ENCODE data around the gene HGF. TPM values are rescaled to one million over a fixed set of nuclear protein-coding genes. Genes with fewer than 3 reads are reported as not detected.
A peak's percentile ranks its signal among the peaks of the same experiment; 100 is the strongest.
"Not testable (repeated sequence)": the region's sequence is repeated elsewhere in the genome, so short reads cannot be mapped to it uniquely, and the experiment has no call there.

Gene HGF
- total RNA-seq (2014; rRNA removed; shearing (Covaris generic)), result not detected in 2 replicates

DNA sequence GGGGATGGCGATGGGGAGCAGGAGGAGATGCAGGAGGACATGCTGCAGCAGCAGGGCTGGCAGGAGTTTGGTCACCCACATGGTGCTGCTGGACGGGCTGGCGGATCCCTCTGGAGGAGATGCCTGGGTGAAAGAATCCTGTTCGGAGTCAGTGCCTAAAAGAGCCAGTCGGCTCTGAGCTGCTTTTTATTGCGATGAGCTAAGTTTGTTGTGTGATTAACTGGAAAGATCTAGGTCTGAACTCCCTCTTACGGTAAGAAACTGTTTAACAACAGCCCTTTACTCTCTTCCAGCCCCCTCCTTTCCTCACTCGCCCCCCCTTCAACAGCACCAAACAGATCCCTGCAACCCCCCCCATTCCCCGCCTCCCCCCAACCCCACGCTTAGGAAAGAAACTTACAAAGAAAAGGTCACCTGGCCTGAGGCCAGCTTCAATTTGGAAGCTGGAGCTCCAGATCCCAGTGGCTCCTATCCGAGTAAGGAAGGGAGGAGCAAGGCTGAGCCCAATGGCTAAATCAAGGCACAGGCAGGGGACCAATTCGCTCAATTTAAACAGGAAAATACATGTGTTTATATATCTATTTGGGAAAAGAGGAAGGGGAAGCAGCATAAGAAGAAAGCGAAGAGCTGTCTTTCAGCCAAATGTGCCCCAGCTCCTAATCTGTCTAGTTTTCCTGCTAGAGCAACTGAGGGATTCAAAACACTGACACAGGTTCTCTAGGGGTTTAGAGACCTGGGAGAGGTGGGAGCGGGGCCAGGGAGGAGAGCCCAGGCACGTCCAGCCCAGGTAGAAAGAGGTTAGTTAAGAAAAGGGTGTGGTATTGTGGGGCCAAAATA lies at the start of gene HGF:
HGF (minus strand) TSS at position 157 of the 837 bp plus-strand sequence; CDS start at position 81, 76 bp downstream.
- peak; percentile 11 for DNase-seq (ENCODE audit: low spot score)
- in situ Hi-C loops (cut with HindIII; ENCODE audit: low sequenced_read_pairs), result no loop called here

- in situ Hi-C loops (cut with HindIII; ENCODE audit: low sequenced_read_pairs), result no loop called here
- DNase-seq (ENCODE audit: low spot score), result no peak
Measured at GRCh38 chr7:81816312-81816711, 46.5 kb upstream of the HGF start.

GRCh38 chr7:81812866-81813476 lies 43.1 kb upstream of the HGF start:
- DNase-seq (ENCODE audit: low spot score); in situ Hi-C loops (cut with HindIII; ENCODE audit: low sequenced_read_pairs): not testable (repeated sequence)

GRCh38 chr7:81811956-81812865 lies 42.4 kb upstream of the HGF start:
- no peak for DNase-seq (ENCODE audit: low spot score)
- in situ Hi-C loops (cut with HindIII; ENCODE audit: low sequenced_read_pairs), result no loop called here

DNA sequence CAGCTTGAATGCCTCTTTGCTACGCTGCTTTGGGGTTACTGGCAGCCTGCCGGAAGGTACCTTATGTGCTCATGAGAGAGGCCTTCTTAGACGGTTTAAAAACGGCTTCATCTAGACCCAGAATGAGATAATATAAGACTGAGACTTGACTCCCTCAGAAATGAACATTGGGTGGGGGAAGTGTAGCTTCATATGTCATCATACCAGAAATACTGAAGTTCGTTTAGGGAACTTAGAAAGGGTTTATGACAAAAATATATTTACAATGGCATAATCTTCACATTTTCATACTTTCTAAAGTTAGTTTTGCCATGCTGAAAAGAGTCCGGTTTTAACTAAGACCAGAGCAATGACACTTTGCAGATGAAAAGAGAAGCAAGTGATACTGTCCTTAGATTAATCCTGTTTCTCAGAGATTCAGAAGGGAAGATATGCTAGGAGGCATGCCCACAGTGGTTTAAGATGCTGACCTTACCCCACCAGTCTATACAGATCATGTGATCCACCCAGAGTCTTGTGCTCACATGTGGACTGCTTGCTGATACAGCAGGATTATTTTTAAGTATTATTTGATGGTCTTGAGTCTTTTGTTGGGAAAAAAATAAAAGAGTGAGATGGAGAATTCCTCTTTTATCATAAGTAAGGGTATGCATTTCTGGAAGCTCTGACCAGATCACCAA lies 40.8 kb upstream of the HGF start:
- no peak for DNase-seq (ENCODE audit: low spot score)
- in situ Hi-C loops (cut with HindIII; ENCODE audit: low sequenced_read_pairs), result no loop called here

- DNase-seq (ENCODE audit: low spot score); in situ Hi-C loops (cut with HindIII; ENCODE audit: low sequenced_read_pairs): not testable (repeated sequence)
Measured at GRCh38 chr7:81808310-81808709, 38.5 kb upstream of the HGF start.

DNA sequence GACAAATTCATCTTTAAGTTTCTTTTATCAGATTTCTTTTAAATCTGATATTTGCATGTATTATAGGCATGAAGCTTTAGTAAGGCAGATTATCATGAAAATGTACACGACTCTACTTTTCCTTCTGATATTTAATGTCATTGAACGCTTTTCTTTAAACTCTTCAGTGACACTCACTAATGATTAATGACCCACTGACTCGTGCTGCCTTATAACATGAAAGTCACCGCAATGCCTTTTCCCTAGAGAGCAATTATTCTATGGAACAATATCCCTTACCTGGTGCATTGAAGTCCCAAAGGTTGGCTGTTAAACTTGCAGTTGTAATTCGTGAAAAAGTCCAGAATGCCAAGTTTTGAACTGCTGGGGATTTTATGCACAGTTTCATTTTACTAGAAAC lies 33.4 kb upstream of the HGF start:
- in situ Hi-C loops (cut with HindIII; ENCODE audit: low sequenced_read_pairs), result no loop called here
- DNase-seq (ENCODE audit: low spot score), result no peak

DNA sequence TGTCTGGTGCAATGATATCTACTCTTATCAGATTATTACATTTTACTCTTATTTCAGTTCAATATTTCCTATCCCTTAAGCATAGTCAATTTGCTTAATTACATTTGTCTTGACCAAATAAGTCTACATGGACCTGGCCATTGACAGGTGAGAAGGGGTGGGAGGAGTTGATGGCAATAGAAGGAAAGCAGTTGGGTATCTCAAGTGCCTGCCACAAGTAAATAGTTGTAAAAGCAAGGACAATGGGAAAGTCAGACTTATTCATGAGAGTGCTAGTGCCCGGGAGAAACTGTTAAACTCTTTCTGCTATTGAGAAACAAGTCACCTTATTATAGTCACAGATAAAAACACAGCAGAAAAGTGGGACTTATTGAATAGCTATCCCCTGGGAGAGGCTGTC lies 32.4 kb upstream of the HGF start:
- in situ Hi-C loops (cut with HindIII; ENCODE audit: low sequenced_read_pairs), result no loop called here
- no peak for DNase-seq (ENCODE audit: low spot score)

DNA sequence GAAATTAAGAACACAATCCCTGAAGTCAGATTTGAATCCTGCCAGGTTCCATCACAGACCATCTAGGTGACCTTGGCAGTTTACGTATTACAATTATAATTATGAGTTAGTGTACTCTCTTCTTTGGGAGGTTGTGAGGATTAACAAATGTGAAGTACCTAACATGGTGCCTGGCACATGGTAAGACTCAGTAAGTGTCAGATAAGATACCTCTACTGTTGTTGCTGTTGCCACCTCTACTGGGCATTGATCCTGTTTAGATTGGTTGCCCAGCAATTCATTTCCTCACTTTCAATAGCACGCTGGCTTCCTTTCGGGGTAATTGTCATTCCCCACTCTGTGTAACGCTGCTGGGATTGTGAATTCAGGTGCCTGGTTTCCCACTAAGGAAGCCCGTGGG lies 31.7 kb upstream of the HGF start:
- in situ Hi-C loops (cut with HindIII; ENCODE audit: low sequenced_read_pairs), result no loop called here
- no peak for DNase-seq (ENCODE audit: low spot score)

GRCh38 chr7:81791568-81792518 lies 22.0 kb upstream of the HGF start:
- in situ Hi-C loops (cut with HindIII; ENCODE audit: low sequenced_read_pairs), result no loop called here
- DNase-seq (ENCODE audit: low spot score), result no peak

DNA sequence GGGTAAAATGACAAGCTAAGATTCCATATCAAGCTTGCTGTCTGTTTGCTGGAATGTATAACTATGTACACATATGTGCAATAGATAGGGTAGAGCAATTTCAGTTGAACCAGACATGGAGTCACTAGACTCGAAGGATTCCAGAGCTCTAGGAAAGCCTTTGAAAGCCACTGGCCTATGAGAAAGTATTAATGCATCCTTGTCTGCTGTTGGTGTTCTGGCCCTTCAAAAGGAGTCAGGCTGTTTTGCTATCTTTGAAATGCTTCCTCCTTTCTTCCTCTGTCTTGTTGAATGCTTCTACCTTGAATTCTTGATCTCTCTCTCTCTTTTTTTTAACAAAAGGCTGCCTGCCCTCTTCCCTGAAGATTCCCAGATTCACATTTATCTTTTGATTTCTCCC lies 20.8 kb upstream of the HGF start:
- DNase-seq (ENCODE audit: low spot score), result no peak
- in situ Hi-C loops (cut with HindIII; ENCODE audit: low sequenced_read_pairs), result no loop called here

GRCh38 chr7:81790120-81790500 lies 20.3 kb upstream of the HGF start:
- DNase-seq (ENCODE audit: low spot score), result no peak
- in situ Hi-C loops (cut with HindIII; ENCODE audit: low sequenced_read_pairs), result no loop called here

GRCh38 chr7:81789406-81790119 lies 19.7 kb upstream of the HGF start:
- in situ Hi-C loops (cut with HindIII; ENCODE audit: low sequenced_read_pairs), result no loop called here
- DNase-seq (ENCODE audit: low spot score), result no peak

GRCh38 chr7:81788246-81788645 lies 18.4 kb upstream of the HGF start:
- in situ Hi-C loops (cut with HindIII; ENCODE audit: low sequenced_read_pairs), result no loop called here
- no peak for DNase-seq (ENCODE audit: low spot score)

GRCh38 chr7:81783818-81784217 lies 14.0 kb upstream of the HGF start:
- in situ Hi-C loops (cut with HindIII; ENCODE audit: low sequenced_read_pairs), result no loop called here
- DNase-seq (ENCODE audit: low spot score), result no peak

- no peak for DNase-seq (ENCODE audit: low spot score)
- in situ Hi-C loops (cut with HindIII; ENCODE audit: low sequenced_read_pairs), result no loop called here
Measured at GRCh38 chr7:81780914-81781693, 11.3 kb upstream of the HGF start.

GRCh38 chr7:81779706-81780105 lies 9.9 kb upstream of the HGF start:
- no peak for DNase-seq (ENCODE audit: low spot score)
- in situ Hi-C loops (cut with HindIII; ENCODE audit: low sequenced_read_pairs), result no loop called here

Data from G401 (cell line).